Mesenchymal stem cell (in vitro differentiated cells and primary cell): ENCODE results near the gene ATP5F1A. TPM values are rescaled to one million over a fixed set of nuclear protein-coding genes. Genes with fewer than 3 reads are reported as not detected.
A peak's percentile ranks its signal among the peaks of the same experiment; 100 is the strongest.

Source experiments
- DNase-seq: peaks from one replicate; pipeline ENCODE4 v3.0.0-alpha.2; 2013
- H2AFZ ChIP-seq: one replicate; pipeline ENCODE4 v1.6.1; 2013; ENCODE audit warnings: low read depth, mild to moderate bottlenecking, control low read depth, inconsistent platforms, low read length, moderate library complexity
- H2AK5ac ChIP-seq: 2 replicates; pipeline ENCODE4 v1.6.1; 2013; ENCODE audit warnings: low read length, moderate library complexity, mild to moderate bottlenecking, inconsistent platforms; ENCODE audit not compliant: severe bottlenecking
- H2BK120ac ChIP-seq: one replicate; pipeline ENCODE4 v1.6.1; 2013; ENCODE audit warnings: low read depth, mild to moderate bottlenecking, inconsistent platforms, low read length, moderate library complexity
- H2BK12ac ChIP-seq, 2 experiments: one replicate each; pipeline ENCODE4 v1.6.1; 2013; ENCODE audit warnings: inconsistent platforms in 2 of 2, low read length in 2 of 2, mild to moderate bottlenecking in 2 of 2, moderate library complexity in 2 of 2, control low read depth in 1 of 2
- H2BK15ac ChIP-seq: one replicate; pipeline ENCODE4 v1.6.1; 2013; ENCODE audit warnings: mild to moderate bottlenecking, low read depth, inconsistent platforms; ENCODE audit not compliant: poor library complexity, severe bottlenecking
- H2BK5ac ChIP-seq: 2 replicates; pipeline ENCODE4 v1.6.1; 2013; ENCODE audit warnings: low read depth, mild to moderate bottlenecking, low read length, control low read depth, inconsistent platforms; ENCODE audit not compliant: poor library complexity, severe bottlenecking
- H3K14ac ChIP-seq, 2 experiments: one replicate each; pipeline ENCODE4 v1.6.1; 2013; ENCODE audit warnings: inconsistent platforms in 2 of 2, low read length in 2 of 2, control low read depth in 1 of 2, mild to moderate bottlenecking in 1 of 2, moderate library complexity in 1 of 2
- H3K18ac ChIP-seq, 2 experiments: one replicate each; pipeline ENCODE4 v1.6.1; 2013; ENCODE audit warnings: inconsistent platforms in 2 of 2, low read length in 2 of 2, control low read depth in 1 of 2, low read depth in 1 of 2, mild to moderate bottlenecking in 1 of 2
- H3K23ac ChIP-seq, 2 experiments: one replicate each; pipeline ENCODE4 v1.6.1; 2013; ENCODE audit warnings: inconsistent platforms in 2 of 2, low read length in 2 of 2, mild to moderate bottlenecking in 2 of 2, moderate library complexity in 2 of 2, control low read depth in 1 of 2
- H3K27ac ChIP-seq: 2 replicates; pipeline ENCODE4 v1.5.1; 2013; ENCODE audit warnings: mild to moderate bottlenecking, moderate library complexity, low read length, control low read depth, inconsistent platforms; ENCODE audit not compliant: poor library complexity, severe bottlenecking
- H3K27me3 ChIP-seq, 2 experiments: 2 replicates each; pipeline versions ENCODE4 v1.6.1 to v1.7.0; 2013; ENCODE audit warnings: low read length in 2 of 2, mild to moderate bottlenecking in 2 of 2, moderate library complexity in 2 of 2, control low read depth in 1 of 2, inconsistent platforms in 1 of 2; ENCODE audit not compliant: control insufficient read depth in 1 of 2, insufficient read depth in 1 of 2
- H3K36me3 ChIP-seq, 2 experiments: 2 replicates each; pipeline versions ENCODE4 v1.6.1 to v1.7.0; 2013; ENCODE audit warnings: low read length in 2 of 2, control low read depth in 1 of 2, inconsistent platforms in 1 of 2, low read depth in 1 of 2, mild to moderate bottlenecking in 1 of 2; ENCODE audit not compliant: insufficient read depth in 2 of 2, control insufficient read depth in 1 of 2
- H3K4ac ChIP-seq, 2 experiments: one replicate each; pipeline ENCODE4 v1.6.1; 2013; ENCODE audit warnings: inconsistent platforms in 2 of 2, low read length in 2 of 2, mild to moderate bottlenecking in 2 of 2, moderate library complexity in 2 of 2, control low read depth in 1 of 2, low read depth in 1 of 2
- H3K4me1 ChIP-seq: 2 replicates; pipeline ENCODE4 v1.6.1; 2013; ENCODE audit warnings: low read depth, low read length, control low read depth; ENCODE audit not compliant: control insufficient read depth, insufficient read depth
- H3K4me2 ChIP-seq: 2 replicates; pipeline ENCODE4 v1.6.1; 2013; ENCODE audit warnings: low read length, mild to moderate bottlenecking, inconsistent platforms; ENCODE audit not compliant: poor library complexity, severe bottlenecking
- H3K4me3 ChIP-seq, 2 experiments: 2 replicates each; pipeline versions ENCODE4 v1.5.1 to v1.7.0; 2013; ENCODE audit warnings: low read length in 2 of 2, mild to moderate bottlenecking in 2 of 2, control low read depth in 1 of 2, low read depth in 1 of 2; ENCODE audit not compliant: insufficient read depth in 1 of 2
- H3K79me1 ChIP-seq: replicated peaks from 2 replicates; pipeline ENCODE4 v1.6.1; 2013; ENCODE audit warnings: mild to moderate bottlenecking, control low read depth, low read length, inconsistent platforms; ENCODE audit not compliant: poor library complexity, severe bottlenecking
- H3K9ac ChIP-seq: 2 replicates; pipeline ENCODE4 v1.7.0; 2013; ENCODE audit warnings: mild to moderate bottlenecking, low read length, moderate library complexity
- H3K9me3 ChIP-seq: 2 replicates; pipeline ENCODE4 v1.7.0; 2013; ENCODE audit warnings: mild to moderate bottlenecking, low read length; ENCODE audit not compliant: control insufficient read depth
- H4K8ac ChIP-seq: one replicate; pipeline ENCODE4 v1.6.1; 2013; ENCODE audit warnings: inconsistent platforms, mild to moderate bottlenecking, low read length, moderate library complexity
- H4K91ac ChIP-seq: one replicate; pipeline ENCODE4 v1.6.1; 2013; ENCODE audit warnings: mild to moderate bottlenecking, low read length, inconsistent platforms
- WGBS: methylation state at CpG from one replicate; pipeline ENCODE4 v1.1.7; 2013; ENCODE audit warnings: mixed read lengths; 5-methylcytosine and 5-hydroxymethylcytosine counted together
- small RNA-seq: library from polyadenylated mRNA; stranded (forward); fragments of <200 nt; extraction: miRNeasy Mini kit (QIAGEN cat#:217004); gene quantifications from one replicate; pipeline ENCODE3, GENCODE V24; 2013; ENCODE audit warnings: low read depth

Gene ATP5F1A

GRCh38 chr18:46035696-46036680, 62.1 kb downstream of the ATP5F1A start:
- H2BK120ac ChIP-seq: no peak overlapping the region
- no peaks in the 10 kb centered on the region for H3K9me3 ChIP-seq
- no peak overlapping the region for H3K27ac ChIP-seq
- no peaks in the 10 kb centered on the region for H3K27me3 ChIP-seq
- peaks cover 7 to 19% of the 10 kb centered on the region in 2 experiments for H3K36me3 ChIP-seq
- no peak overlapping the region for H3K14ac ChIP-seq
- H3K79me1 ChIP-seq: peaks cover 11% of the 10 kb centered on the region
- peaks cover 3% of the 10 kb centered on the region for H3K4me1 ChIP-seq
- H3K4ac ChIP-seq: no peak overlapping the region
- no peak overlapping the region for H3K4me3 ChIP-seq
- H3K23ac ChIP-seq: no peak overlapping the region
- H2BK12ac ChIP-seq: no peak overlapping the region
- H3K4me2 ChIP-seq: no peak overlapping the region
- H4K91ac ChIP-seq: no peak overlapping the region
- no peak overlapping the region for H3K9ac ChIP-seq
- H2AK5ac ChIP-seq: no peak overlapping the region
- 100% methylated on average over 2 of the region's 2 CpGs for WGBS
- no peak overlapping the region for H2BK5ac ChIP-seq
- H4K8ac ChIP-seq: no peak overlapping the region
- no peak overlapping the region for H3K18ac ChIP-seq
- H2BK15ac ChIP-seq: no peak overlapping the region
- no peak overlapping the region for H2AFZ ChIP-seq
- DNase-seq: no peak

DNA sequence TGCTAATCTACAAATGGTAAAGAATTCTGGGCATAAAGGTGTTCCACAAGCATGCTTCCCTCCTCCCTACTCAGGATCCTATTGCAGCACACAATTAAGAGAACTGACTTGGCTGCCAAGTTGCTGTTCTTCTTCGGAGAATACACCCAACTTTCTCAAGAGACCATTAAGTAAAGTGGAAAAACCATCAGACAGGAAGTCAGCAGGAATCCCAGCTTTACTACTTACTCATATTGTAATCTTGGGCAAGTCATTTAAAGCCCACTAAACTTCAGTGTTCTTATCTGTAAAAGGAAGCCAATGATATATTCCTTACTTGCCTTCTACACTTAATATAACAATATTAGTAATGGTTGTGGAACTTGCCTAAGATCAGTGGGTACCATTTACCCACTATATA, 63.9 kb downstream of the ATP5F1A start:
- H3K14ac ChIP-seq: no peak overlapping the region
- WGBS: 26% methylated on average over 1 of the region's 1 CpG
- no peak overlapping the region for H2BK120ac ChIP-seq
- H2AFZ ChIP-seq: no peak overlapping the region
- no peak overlapping the region for H2BK5ac ChIP-seq
- DNase-seq: peak; percentile 53
- no peak overlapping the region for H2BK12ac ChIP-seq
- H4K8ac ChIP-seq: no peak overlapping the region
- no peaks in the 10 kb centered on the region for H3K9me3 ChIP-seq
- H3K36me3 ChIP-seq: peaks cover 7 to 17% of the 10 kb centered on the region in 2 experiments
- no peak overlapping the region for H2AK5ac ChIP-seq
- H3K79me1 ChIP-seq: peaks cover 6% of the 10 kb centered on the region
- H3K23ac ChIP-seq: no peak overlapping the region
- H3K4me2 ChIP-seq: no peak overlapping the region
- H3K4ac ChIP-seq: no peak overlapping the region
- no peaks in the 10 kb centered on the region for H3K4me1 ChIP-seq
- H2BK15ac ChIP-seq: no peak overlapping the region
- H4K91ac ChIP-seq: no peak overlapping the region
- no peak overlapping the region for H3K18ac ChIP-seq
- no peak overlapping the region for H3K4me3 ChIP-seq
- no peak overlapping the region for H3K9ac ChIP-seq
- H3K27ac ChIP-seq: no peak overlapping the region
- no peaks in the 10 kb centered on the region for H3K27me3 ChIP-seq

DNA sequence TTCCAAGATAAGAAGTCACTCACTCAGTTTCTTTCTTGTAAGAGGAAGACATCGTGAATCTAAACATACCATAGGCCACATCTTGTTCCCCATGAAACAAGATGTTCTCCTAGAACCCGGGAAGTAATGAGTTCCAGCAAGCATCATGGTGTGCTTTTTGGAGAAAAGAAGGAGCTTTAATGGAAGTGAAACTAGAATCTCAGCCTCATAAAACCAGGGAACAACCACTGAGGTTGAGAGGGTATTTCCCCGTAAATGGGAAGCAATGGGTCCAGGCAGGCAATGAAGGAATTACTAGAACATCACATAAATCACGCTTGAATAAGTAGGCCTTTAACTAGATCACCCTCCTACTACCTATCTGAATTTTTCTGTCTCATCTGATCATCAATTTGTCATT, 66.4 kb downstream of the ATP5F1A start:
- H3K4me2 ChIP-seq: no peak overlapping the region
- no peak overlapping the region for H3K9ac ChIP-seq
- no peak overlapping the region for H3K4me3 ChIP-seq
- no peak overlapping the region for H2BK5ac ChIP-seq
- no peak overlapping the region for H2BK120ac ChIP-seq
- WGBS: 100% methylated on average over 4 of the region's 4 CpGs
- no peak overlapping the region for H2AK5ac ChIP-seq
- H3K79me1 ChIP-seq: peaks cover 8% of the 10 kb centered on the region
- peaks cover 3 to 5% of the 10 kb centered on the region in 2 experiments for H3K27me3 ChIP-seq
- H3K23ac ChIP-seq: no peak overlapping the region
- H3K4ac ChIP-seq: no peak overlapping the region
- peaks cover 0 to 8% of the 10 kb centered on the region in 2 experiments for H3K36me3 ChIP-seq
- H3K4me1 ChIP-seq: peaks cover 3% of the 10 kb centered on the region
- no peaks in the 10 kb centered on the region for H3K9me3 ChIP-seq
- H2BK15ac ChIP-seq: no peak overlapping the region
- no peak overlapping the region for H3K27ac ChIP-seq
- H2BK12ac ChIP-seq: no peak overlapping the region
- no peak for DNase-seq
- H3K18ac ChIP-seq: no peak overlapping the region
- H4K8ac ChIP-seq: no peak overlapping the region
- no peak overlapping the region for H4K91ac ChIP-seq
- H2AFZ ChIP-seq: no peak overlapping the region
- no peak overlapping the region for H3K14ac ChIP-seq

Small RNA genes within 50 kb of the gene (small RNA-seq; reads per million reads assigned to genes)
- gene RNU6-1278P: not detected
- gene RNY4P37: not detected
